PFSK-1 (cell line): ENCODE data around the gene YTHDF2.

ENCODE experiments used
- FOXP2 ChIP-seq: optimal IDR thresholded peaks from 2 replicates; pipeline ENCODE3; 2011; ENCODE audit warnings: borderline replicate concordance, control low read depth, inconsistent platforms; ENCODE audit not compliant: insufficient read depth; ENCODE audit errors: extremely low read length, extremely low read depth
- POLR2AphosphoS5 ChIP-seq: IDR thresholded peaks from 2 replicates; pipeline ENCODE4 v1.6.1; 2012; ENCODE audit warnings: low read depth, mild to moderate bottlenecking, control low read depth, low read length, moderate library complexity
- SIN3A ChIP-seq: IDR thresholded peaks from 2 replicates; pipeline ENCODE4 v1.6.1; 2012; ENCODE audit warnings: mild to moderate bottlenecking, low read length, moderate library complexity, borderline replicate concordance; ENCODE audit not compliant: insufficient read depth
- TAF1 ChIP-seq: IDR thresholded peaks from 2 replicates; pipeline ENCODE4 v1.6.1; 2012; ENCODE audit warnings: low read length, control low read depth, borderline replicate concordance; ENCODE audit not compliant: insufficient read depth
- TF ChIP-seq, protein P1 (sequence below), 2 experiments: IDR thresholded peaks; 2 replicates each; pipeline versions ENCODE4 v1.6.1 to v1.8.0; 2011 to 2012; ENCODE audit warnings: low read depth in 2 of 2, low read length in 2 of 2, control low read depth in 1 of 2, inconsistent platforms in 1 of 2, mild to moderate bottlenecking in 1 of 2, moderate library complexity in 1 of 2; ENCODE audit not compliant: insufficient read depth in 1 of 2

The YTHDF2 gene

DNA sequence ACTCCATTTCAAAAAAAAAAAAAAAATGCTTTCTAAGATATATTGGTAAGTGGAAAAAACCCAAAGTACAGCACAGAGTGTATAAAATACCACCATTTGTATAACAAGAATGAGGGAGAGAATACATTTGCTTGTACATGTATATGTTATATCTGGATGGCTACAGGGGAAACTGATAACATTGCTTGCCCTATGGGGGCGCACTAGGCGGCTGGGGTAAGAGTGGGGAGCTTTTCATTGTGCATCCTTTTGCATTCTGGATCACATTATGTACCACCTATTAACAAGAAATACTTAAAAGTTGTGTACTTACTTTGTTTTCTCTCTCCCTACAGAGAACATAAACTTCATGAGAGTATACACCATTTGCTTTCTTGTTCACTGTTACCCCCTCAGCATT, 46.6 kb downstream of the YTHDF2 start:
- TF ChIP-seq, protein P1, sequence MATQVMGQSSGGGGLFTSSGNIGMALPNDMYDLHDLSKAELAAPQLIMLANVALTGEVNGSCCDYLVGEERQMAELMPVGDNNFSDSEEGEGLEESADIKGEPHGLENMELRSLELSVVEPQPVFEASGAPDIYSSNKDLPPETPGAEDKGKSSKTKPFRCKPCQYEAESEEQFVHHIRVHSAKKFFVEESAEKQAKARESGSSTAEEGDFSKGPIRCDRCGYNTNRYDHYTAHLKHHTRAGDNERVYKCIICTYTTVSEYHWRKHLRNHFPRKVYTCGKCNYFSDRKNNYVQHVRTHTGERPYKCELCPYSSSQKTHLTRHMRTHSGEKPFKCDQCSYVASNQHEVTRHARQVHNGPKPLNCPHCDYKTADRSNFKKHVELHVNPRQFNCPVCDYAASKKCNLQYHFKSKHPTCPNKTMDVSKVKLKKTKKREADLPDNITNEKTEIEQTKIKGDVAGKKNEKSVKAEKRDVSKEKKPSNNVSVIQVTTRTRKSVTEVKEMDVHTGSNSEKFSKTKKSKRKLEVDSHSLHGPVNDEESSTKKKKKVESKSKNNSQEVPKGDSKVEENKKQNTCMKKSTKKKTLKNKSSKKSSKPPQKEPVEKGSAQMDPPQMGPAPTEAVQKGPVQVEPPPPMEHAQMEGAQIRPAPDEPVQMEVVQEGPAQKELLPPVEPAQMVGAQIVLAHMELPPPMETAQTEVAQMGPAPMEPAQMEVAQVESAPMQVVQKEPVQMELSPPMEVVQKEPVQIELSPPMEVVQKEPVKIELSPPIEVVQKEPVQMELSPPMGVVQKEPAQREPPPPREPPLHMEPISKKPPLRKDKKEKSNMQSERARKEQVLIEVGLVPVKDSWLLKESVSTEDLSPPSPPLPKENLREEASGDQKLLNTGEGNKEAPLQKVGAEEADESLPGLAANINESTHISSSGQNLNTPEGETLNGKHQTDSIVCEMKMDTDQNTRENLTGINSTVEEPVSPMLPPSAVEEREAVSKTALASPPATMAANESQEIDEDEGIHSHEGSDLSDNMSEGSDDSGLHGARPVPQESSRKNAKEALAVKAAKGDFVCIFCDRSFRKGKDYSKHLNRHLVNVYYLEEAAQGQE (IDR thresholded peaks at IDR 0.05; ENCODE audit: insufficient read depth in 1 of 2, low read depth in 2 of 2, low read length in 2 of 2) = no peak
- TF ChIP-seq FOXP2 (no peak), TAF1 (no peak), SIN3A (no peak), POLR2AphosphoS5 (no peak)

DNA sequence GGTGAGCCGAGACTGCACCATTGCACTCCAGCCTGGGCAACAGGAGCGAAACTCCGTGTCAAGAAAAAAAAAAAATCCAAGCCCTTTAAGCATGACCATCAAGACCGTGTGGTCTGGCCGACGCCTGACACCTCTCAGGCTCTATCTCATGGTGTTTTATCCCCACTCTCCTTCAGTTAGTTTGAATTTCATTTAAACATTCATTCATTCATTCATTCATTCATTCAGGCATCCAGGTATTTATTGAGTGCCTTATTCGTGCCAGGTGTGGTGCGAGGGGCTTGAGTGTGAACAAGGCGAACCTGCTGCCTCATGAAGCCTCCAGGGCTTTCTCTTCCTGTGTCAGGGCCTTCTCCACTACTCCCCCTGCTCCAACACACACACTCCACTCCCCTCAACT, 52.7 kb downstream of the YTHDF2 start:
- TF ChIP-seq FOXP2 (no peak), POLR2AphosphoS5 (no peak), SIN3A (no peak), TAF1 (no peak)
- TF ChIP-seq, protein P1 (IDR thresholded peaks at IDR 0.05; ENCODE audit: insufficient read depth in 1 of 2, low read depth in 2 of 2, low read length in 2 of 2) = no peak

DNA sequence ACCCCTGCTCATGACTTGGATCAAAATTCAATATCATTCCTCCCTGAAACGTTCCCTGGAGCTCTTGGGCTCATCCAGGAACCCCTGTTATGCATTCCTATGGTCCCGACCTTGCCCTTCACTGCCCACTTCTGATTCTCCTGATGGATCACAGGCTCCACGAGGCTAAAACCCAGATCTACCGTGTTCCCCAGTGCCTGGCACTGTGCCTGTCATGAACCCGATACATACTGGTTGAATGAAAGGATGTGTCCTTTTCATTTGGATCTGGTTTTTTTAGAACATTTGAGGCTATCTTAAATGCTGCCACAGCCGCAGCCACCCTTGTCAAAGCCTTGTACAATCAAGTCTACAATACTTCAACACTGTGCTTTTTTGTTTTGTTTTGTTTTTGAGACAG, 53.1 kb downstream of the YTHDF2 start:
- no peak for TF ChIP-seq SIN3A
- no peak for TF ChIP-seq FOXP2
- TF ChIP-seq, protein P1 (IDR thresholded peaks at IDR 0.05; ENCODE audit: insufficient read depth in 1 of 2, low read depth in 2 of 2, low read length in 2 of 2) = no peak
- no peak for TF ChIP-seq POLR2AphosphoS5
- no peak for TF ChIP-seq TAF1

DNA sequence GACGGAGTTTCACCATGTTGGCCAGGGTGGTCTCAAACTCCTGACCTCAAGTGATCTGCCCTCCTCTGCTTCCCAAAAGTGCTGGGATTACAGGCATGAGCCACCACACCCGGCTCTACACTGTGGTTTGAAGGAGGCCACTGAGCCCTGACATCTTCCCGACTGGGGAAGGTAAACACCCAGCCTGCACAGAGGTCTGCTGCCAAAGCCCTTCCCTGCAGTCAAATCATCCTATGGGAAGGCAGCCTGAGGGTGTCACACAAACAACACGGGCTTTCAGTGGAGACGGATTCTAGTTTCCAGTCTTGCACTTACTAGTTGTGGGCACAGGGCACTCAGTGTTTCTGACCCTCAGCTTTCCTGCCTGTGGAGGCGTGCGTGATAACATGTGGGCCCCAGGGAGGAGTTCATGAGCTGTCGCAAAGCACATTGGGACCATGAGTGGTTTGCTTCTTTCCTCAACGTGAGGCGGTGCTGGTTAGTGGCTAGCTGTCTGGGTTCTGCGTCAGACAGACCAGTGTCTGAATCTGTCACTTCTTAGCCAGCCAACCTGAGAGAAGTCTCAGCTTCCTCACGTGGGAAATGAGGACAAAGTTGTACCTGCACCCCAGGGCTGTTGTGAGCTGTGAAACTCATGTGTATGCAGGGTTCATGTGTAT, 53.8 kb downstream of the YTHDF2 start:
- TF ChIP-seq, protein P1 (IDR thresholded peaks at IDR 0.05; ENCODE audit: insufficient read depth in 1 of 2, low read depth in 2 of 2, low read length in 2 of 2) = no peak

DNA sequence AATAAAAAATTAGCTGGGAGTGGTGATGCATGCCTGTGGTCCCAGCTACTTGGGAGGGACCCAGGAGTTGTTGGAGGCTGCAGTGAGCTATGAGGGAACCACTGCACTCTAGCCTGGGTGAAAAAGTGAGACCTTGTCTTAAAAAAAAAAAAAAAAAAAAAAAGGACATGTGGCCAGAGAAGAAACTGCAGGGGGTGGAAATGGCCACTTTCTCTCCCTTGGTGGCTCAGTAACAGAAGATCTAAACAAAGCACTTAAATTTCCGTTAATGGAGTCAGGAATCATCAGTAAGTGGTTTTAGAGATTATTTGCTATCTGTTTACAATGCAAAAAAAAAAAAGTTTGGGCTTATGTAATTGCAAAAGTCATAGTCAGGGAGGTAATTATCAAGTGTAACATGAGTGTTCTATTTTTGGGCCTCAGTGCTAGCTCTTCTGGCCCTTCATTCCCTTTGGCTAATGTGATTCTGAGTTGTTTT, 55.9 kb downstream of the YTHDF2 start:
- TF ChIP-seq TAF1 = no peak
- TF ChIP-seq FOXP2 = no peak
- TF ChIP-seq, protein P1 (IDR thresholded peaks at IDR 0.05; ENCODE audit: insufficient read depth in 1 of 2, low read depth in 2 of 2, low read length in 2 of 2) = no peak
- no peak for TF ChIP-seq POLR2AphosphoS5
- TF ChIP-seq SIN3A = no peak
